GM10248 (cell line): ENCODE data around the gene HAUS8.
"Not testable (repeated sequence)": the region's sequence is repeated elsewhere in the genome, so short reads cannot be mapped to it uniquely, and the experiment has no call there.

Experiments
- CTCF ChIA-PET: fragments of 300-600 bp; sonication (Branson Sonifier 250); formaldehyde crosslinking; extraction: SDS; loops from one replicate; lab custom pipeline; 2021; ENCODE audit warnings: antibody characterized with exemption; lab: Yijun Ruan, JAX
- POLR2A ChIA-PET: fragments of 350-650 bp; sonication (Branson Sonifier 250); formaldehyde crosslinking; extraction: SDS; loops from one replicate; lab custom pipeline; 2020; ENCODE audit warnings: antibody characterized with exemption; lab: Yijun Ruan, JAX
- DNase-seq: peaks from one replicate; pipeline ENCODE4 v3.0.0; 2012; ENCODE audit errors: extremely low spot score
- CTCF ChIP-seq: IDR thresholded peaks from 2 replicates; pipeline ENCODE4 v1.5.1; 2012; ENCODE audit warnings: mild to moderate bottlenecking, low read depth; ENCODE audit errors: extremely low read depth, missing control alignments, control extremely low read depth

The HAUS8 gene

GRCh38 chr19:17110599-17110966 lies 35.3 kb upstream of the HAUS8 start:
- TF ChIP-seq CTCF: no peak
- CTCF ChIA-PET: interaction anchor here (1.0 to 3.4 kb wide), 11 partner anchors 8 to 125 kb away, joined by 3 to 15 read pairs (median 4); no protein-coding TSS in a partner anchor
- POLR2A ChIA-PET: interaction anchor here (0.6 to 1.5 kb wide), 5 partner anchors 11 to 459 kb away, joined by 3 to 6 read pairs (median 3); no protein-coding TSS in a partner anchor

DNA sequence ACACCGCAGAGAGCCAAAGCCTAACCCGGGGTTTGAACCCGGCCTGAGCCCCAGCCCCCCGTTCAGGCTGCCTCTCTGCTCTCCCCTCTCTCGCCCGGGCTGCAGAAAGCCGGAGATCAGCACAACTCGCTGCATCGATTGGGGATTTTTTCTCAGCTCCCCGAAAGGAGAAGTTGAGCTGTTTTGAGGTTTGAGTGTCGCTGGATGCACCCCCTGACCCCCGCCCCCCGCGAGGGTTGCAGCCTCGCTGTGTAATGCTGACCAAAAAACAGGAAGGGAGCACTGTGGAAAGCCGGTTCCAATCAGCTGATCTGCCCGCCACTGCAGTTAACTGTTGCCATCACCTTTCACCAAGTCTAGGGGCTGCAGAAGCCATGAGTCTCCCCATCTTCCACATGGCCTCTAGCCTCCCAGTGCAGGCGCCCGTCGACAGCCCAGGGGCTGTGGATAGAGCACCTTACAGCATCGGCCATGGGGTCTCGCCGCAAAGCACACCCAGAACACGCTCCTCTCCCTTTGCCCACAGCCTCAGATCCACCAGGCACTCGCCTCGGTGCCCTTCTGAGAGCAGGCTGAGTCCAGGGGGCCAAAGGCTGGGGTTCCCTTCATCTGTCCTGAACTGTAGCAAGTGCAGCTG lies 34.8 kb upstream of the HAUS8 start:
- no peak for TF ChIP-seq CTCF
- peak; percentile 88 for DNase-seq
- ChIA-PET CTCF (interaction anchor here (1.0 to 3.4 kb wide), 9 partner anchors 9 to 125 kb away, joined by 3 to 15 read pairs (median 5); no protein-coding TSS in a partner anchor), POLR2A (interaction anchor here (0.6 to 1.5 kb wide), 5 partner anchors 12 to 460 kb away, joined by 3 to 6 read pairs (median 3); no protein-coding TSS in a partner anchor)

More at GRCh38 chr19:17110599-17110966, 35.3 kb upstream of the HAUS8 start:
- no peak for DNase-seq

GRCh38 chr19:17109300-17109699 lies 34.0 kb upstream of the HAUS8 start:
- no peak for DNase-seq
- POLR2A ChIA-PET: interaction anchor here (1.2 to 1.4 kb wide), 2 partner anchors 16 to 17 kb away, joined by 5 to 6 read pairs; no protein-coding TSS in a partner anchor
- TF ChIP-seq CTCF: no peak
- CTCF ChIA-PET: interaction anchor here (1.4 to 3.4 kb wide), 7 partner anchors 9 to 126 kb away, joined by 3 to 15 read pairs (median 5); no protein-coding TSS in a partner anchor

DNA sequence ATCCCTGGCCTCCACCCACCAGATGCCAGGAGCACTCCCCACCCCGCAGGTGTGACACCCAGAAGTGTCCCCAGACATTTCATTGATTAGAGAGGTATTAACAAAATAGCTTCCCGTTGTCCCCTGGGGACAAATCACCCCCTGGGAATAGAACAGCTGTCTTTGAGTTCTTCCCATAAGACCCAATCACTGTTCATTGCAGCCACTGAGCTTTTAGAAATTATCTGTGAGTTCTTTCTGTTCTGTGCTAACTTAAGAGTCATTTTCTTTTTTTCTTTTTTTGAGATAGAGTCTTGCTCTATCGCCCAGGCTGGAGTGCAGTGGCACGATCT lies 33.2 kb upstream of the HAUS8 start:
- CTCF ChIA-PET: interaction anchor here (1.2 to 3.4 kb wide), 3 partner anchors 11 to 41 kb away, joined by 3 to 14 read pairs (median 5); no protein-coding TSS in a partner anchor
- DNase-seq: no peak
- POLR2A ChIA-PET: interaction anchor here (1.4 kb wide), 1 partner anchor 17 kb away, joined by 6 read pairs; no protein-coding TSS in a partner anchor
- TF ChIP-seq CTCF: no peak

- POLR2A ChIA-PET: interaction anchor here (1.4 kb wide), 1 partner anchor 18 kb away, joined by 6 read pairs; no protein-coding TSS in a partner anchor
- no peak for TF ChIP-seq CTCF
- CTCF ChIA-PET: interaction anchor here (1.2 to 3.4 kb wide), 4 partner anchors 12 to 41 kb away, joined by 3 to 14 read pairs (median 6); no protein-coding TSS in a partner anchor
- DNase-seq: no peak
These were observed 32.5 kb upstream of the HAUS8 start for GRCh38 chr19:17107546-17108452.

DNA sequence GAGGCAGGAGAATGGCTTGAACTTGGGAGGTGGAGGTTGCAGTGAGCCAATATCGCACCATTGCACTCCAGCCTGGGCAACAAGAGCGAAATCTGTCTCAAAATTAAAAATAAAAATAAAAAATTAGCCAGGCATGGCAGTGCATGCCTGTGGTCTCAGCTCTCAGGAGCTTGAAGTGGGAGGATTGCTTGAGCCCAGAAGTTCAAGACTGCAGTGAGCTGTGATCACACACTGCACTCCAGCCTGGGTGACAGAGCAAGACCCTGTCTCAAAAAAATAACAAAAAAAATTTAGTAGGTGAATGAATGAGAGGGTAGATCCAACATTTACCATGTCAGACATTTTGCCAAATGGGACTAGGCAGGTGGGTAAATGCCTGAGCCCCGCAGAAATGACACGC lies 31.7 kb upstream of the HAUS8 start:
- ChIA-PET POLR2A (interaction anchor here (1.0 kb wide), 1 partner anchor 21 kb away, joined by 3 read pairs; no protein-coding TSS in a partner anchor), CTCF (interaction anchor here (1.6 to 2.6 kb wide), 2 partner anchors 9 to 16 kb away, joined by 4 to 8 read pairs; no protein-coding TSS in a partner anchor)
- not testable (repeated sequence) for DNase-seq
